ENCODE data around the gene SF3B2.
"Not testable (repeated sequence)": the region's sequence is repeated elsewhere in the genome, so short reads cannot be mapped to it uniquely, and the experiment has no call there.

- not testable (repeated sequence) for TF ChIP-seq ZNF274 (IDR thresholded peaks at IDR 0.05; ENCODE audit: low read depth, low read length); YY1 (IDR thresholded peaks at IDR 0.05; ENCODE audit: insufficient read depth, insufficient read length)
Observed at GRCh38 chr11:66099746-66100145, 47.6 kb downstream of the SF3B2 start.

Measured in NT2/D1 (cell line).